Ovary (tissue), 9 donors: ENCODE data around the gene KIF26B. TPM values are rescaled to one million over a fixed set of nuclear protein-coding genes. Genes with fewer than 3 reads are reported as not detected.
"Not testable (repeated sequence)": the region's sequence is repeated elsewhere in the genome, so short reads cannot be mapped to it uniquely, and the experiment has no call there.

Source experiments
- DNase-seq, 5 donors: peaks; one replicate each; pipeline ENCODE4 v3.0.0-alpha.2; 2019 to 2020
- H3K27ac ChIP-seq, 2 donors: fragments of 200-600 bp; one replicate each; pipeline versions ENCODE4 v1.5.1 to v1.8.0; 2019 to 2022
- H3K27me3 ChIP-seq: fragments of 200-600 bp; one replicate; pipeline ENCODE4 v1.8.0; 2022
- H3K36me3 ChIP-seq: fragments of 200-600 bp; sonication (generic); one replicate; pipeline ENCODE4 v1.5.1; 2019
- H3K4me1 ChIP-seq: one replicate; pipeline ENCODE4 v1.8.1; 2013; ENCODE audit warnings: mild to moderate bottlenecking, moderate library complexity; ENCODE audit not compliant: insufficient read depth
- H3K4me3 ChIP-seq: fragments of 200-600 bp; sonication (generic); one replicate; pipeline ENCODE4 v1.5.1; 2017
- H3K9me3 ChIP-seq, 2 donors: fragments of 200-600 bp in 1 of 2; sonication (generic) in 1 of 2; one replicate each; pipeline versions ENCODE4 v1.5.1 to v1.8.1; 2013 to 2019; ENCODE audit warnings: mild to moderate bottlenecking in 1 of 2, moderate library complexity in 1 of 2
- CTCF ChIP-seq, 3 donors: fragments of 450-650 bp in 2 of 3; fragments of 200-600 bp in 1 of 3; IDR thresholded peaks; one replicate each; pipeline versions ENCODE4 v1.5.1 to v1.8.0; 2016 to 2022; ENCODE audit warnings: antibody characterized with exemption in 3 of 3, mild to moderate bottlenecking in 1 of 3
- EP300 ChIP-seq: sonication (generic); formaldehyde crosslinking; IDR thresholded peaks from one replicate; pipeline ENCODE4 v1.6.1; 2017; ENCODE audit warnings: antibody characterized with exemption
- POLR2A ChIP-seq: fragments of 450-650 bp; IDR thresholded peaks from one replicate; pipeline ENCODE4 v1.6.1; 2017; ENCODE audit warnings: antibody characterized with exemption, mild to moderate bottlenecking, moderate library complexity
- WGBS, 3 donors: extraction: QIAGEN DNeasy Blood & Tissue Kit in 1 of 3; methylation state at CpG; one replicate each; pipeline versions ENCODE4 v1.1.5 to v1.1.7; 2013 to 2017; 5-methylcytosine and 5-hydroxymethylcytosine counted together
- intact Hi-C, 4 donors: fragments of 100-400 bp; cut with DNase I; formaldehyde crosslinking; loops; one replicate each; pipeline versions ENCODE4 v1.11.0 to v1.15.1; 2022 to 2023
- polyA plus RNA-seq, 2 donors: library from polyadenylated mRNA; stranded (reverse); fragments of 200-250 nt in 1 of 2; fragments of 350-450 nt in 1 of 2; fragmentation: Illumina TruSeq in 1 of 2; extraction: RNeasy Lipid Tissue Mini Kit (QIAGEN cat#74804) in 1 of 2; gene quantifications; one replicate each; pipeline ENCODE4 v1.2.3, GENCODE V29; 2013 to 2014
- total RNA-seq, 7 donors: library from RNA; depleted of rRNA in 2 of 7; stranded (reverse); fragments of >200 nt in 2 of 7; fragmentation: NEBNext Ultra II Directional in 3 of 7; extraction: Animal tissue kit (Norgen Biotek cat#: 25700) in 3 of 7; gene quantifications; one replicate each; pipeline versions ENCODE4 v1.1.0 to v1.2.4, GENCODE V29; 2016 to 2023
- donor health status: DM: no; HTN: no; CAD: no; lungs with moderate emphysema.
- donor health status: DM: no; HTN: no; CAD: no.
- donor health status: Bipolar disorder and iron deficiency.
- donor health status: DM: yes; HTN: yes; CAD: no.
- donor health status: DM: no; HTN: no; CAD: no.
- donor health status: DM: yes; HTN: yes; CAD: no.

Gene KIF26B
- total and polyA plus RNA-seq, 9 donors = 0.28 to 4.0 (median 0.54) TPM

GRCh38 chr1:245663841-245664240 lies 509.1 kb downstream of the KIF26B start:
- Histone ChIP-seq H3K4me1 (no peaks in the 10 kb centered on the region), H3K4me3 (no peak overlapping the region), H3K36me3 (no peaks in the 10 kb centered on the region), H3K27me3 (no peaks in the 10 kb centered on the region), H3K27ac (no peak overlapping the region), H3K9me3 (no peaks in the 10 kb centered on the region)
- intact Hi-C loops = no loop called here
- TF ChIP-seq EP300 = no peak
- no peak for TF ChIP-seq POLR2A
- TF ChIP-seq CTCF (IDR thresholded peaks at IDR 0.05) = no peak
- WGBS, 3 donors = 88 to 96% (median 95%) methylated on average over 8 of the region's 8 CpGs
- DNase-seq = no peak

GRCh38 chr1:245666412-245666811 lies 511.6 kb downstream of the KIF26B start:
- TF ChIP-seq EP300 (no peak), POLR2A (no peak), CTCF (IDR thresholded peaks at IDR 0.05) (no peak)
- 93 to 97% (median 97%) methylated on average over 9 of the region's 9 CpGs for WGBS, 3 donors
- H3K4me3 ChIP-seq = no peak overlapping the region
- no peaks in the 10 kb centered on the region for H3K27me3 ChIP-seq
- H3K27ac ChIP-seq = no peak overlapping the region
- no peaks in the 10 kb centered on the region for H3K4me1 ChIP-seq
- no peak for DNase-seq
- H3K36me3 ChIP-seq = no peaks in the 10 kb centered on the region
- H3K9me3 ChIP-seq = no peaks in the 10 kb centered on the region
- intact Hi-C loops = no loop called here

GRCh38 chr1:245671349-245671748 lies 516.6 kb downstream of the KIF26B start:
- no peak overlapping the region for H3K4me3 ChIP-seq
- no peaks in the 10 kb centered on the region for H3K9me3 ChIP-seq
- DNase-seq = no peak
- 93 to 97% (median 95%) methylated on average over 5 of the region's 5 CpGs for WGBS, 3 donors
- no peaks in the 10 kb centered on the region for H3K4me1 ChIP-seq
- no peaks in the 10 kb centered on the region for H3K27me3 ChIP-seq
- no peak overlapping the region for H3K27ac ChIP-seq
- intact Hi-C loops = no loop called here
- no peaks in the 10 kb centered on the region for H3K36me3 ChIP-seq
- TF ChIP-seq CTCF (IDR thresholded peaks at IDR 0.05) (no peak), EP300 (no peak), POLR2A (no peak)

GRCh38 chr1:245671966-245672767 lies 517.4 kb downstream of the KIF26B start:
- no peaks in the 10 kb centered on the region for H3K4me1 ChIP-seq
- H3K27ac ChIP-seq = no peak overlapping the region
- H3K27me3 ChIP-seq = no peaks in the 10 kb centered on the region
- TF ChIP-seq POLR2A = no peak
- no peak for TF ChIP-seq EP300
- no peak for TF ChIP-seq CTCF (IDR thresholded peaks at IDR 0.05)
- intact Hi-C loops = no loop called here
- no peak overlapping the region for H3K4me3 ChIP-seq
- 92 to 95% (median 95%) methylated on average over 18 of the region's 18 CpGs for WGBS, 3 donors
- no peaks in the 10 kb centered on the region for H3K36me3 ChIP-seq
- no peaks in the 10 kb centered on the region for H3K9me3 ChIP-seq
- no peak for DNase-seq

DNA sequence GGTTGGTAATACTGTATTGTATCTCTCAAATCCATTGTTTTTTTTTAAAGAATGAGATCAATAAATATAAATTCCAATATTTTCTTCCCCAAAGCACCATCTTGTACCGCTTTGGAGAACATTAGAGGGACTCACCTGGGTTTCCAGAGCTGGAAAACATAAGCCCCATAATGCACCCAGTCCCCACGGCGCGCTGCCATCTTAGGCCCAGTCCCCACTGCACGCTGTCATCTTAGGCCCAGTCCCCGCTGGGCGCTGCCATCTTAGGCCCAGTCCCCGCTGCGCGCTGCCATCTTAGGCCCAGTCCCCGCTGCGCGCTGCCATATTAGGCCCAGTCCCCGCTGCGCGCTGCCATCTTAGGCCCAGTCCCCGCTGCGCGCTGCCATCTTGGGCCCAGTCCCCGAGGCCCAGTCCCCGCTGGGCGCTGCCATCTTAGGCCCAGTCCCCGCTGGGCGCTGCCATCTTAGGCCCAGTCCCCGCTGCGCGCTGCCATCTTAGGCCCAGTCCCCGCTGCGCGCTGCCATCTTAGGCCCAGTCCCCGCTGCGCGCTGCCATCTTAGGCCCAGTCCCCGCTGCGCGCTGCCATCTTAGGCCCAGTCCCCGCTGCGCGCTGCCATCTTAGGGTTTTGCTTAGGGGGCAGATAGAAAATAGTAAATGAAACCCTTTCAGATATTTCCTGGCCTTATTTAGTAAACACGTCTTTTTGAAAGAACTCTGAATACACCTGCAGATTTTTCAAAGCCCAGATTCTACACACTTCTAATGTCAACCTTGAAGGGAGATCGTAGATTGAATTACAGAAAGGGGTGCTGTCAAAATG lies 518.3 kb downstream of the KIF26B start:
- H3K9me3 ChIP-seq, H3K36me3 ChIP-seq, H3K27ac ChIP-seq, intact Hi-C loops, DNase-seq, H3K4me1 ChIP-seq, H3K4me3 ChIP-seq, H3K27me3 ChIP-seq: not testable (repeated sequence)
- 86 to 92% (median 91%) methylated on average over 17 to 41 of the region's 41 CpGs for WGBS, 3 donors
